ENCODE data around the gene PDE9A.

Gene PDE9A

GRCh38 chr21:42733874-42734273, 80.5 kb downstream of the PDE9A start:
- Histone ChIP-seq H3K27me3 (ENCODE audit: insufficient read depth, poor library complexity, severe bottlenecking) (no peaks in the 10 kb centered on the region), H3K4me3 (replicated peaks; ENCODE audit: insufficient read depth, low read length) (no peak overlapping the region), H3K27ac (replicated peaks) (no peak overlapping the region)
- no peak for DNase-seq (ENCODE audit: low read depth in 1 of 2, low spot score in 1 of 2)
- TF ChIP-seq CTCF (IDR thresholded peaks at IDR 0.05; ENCODE audit: insufficient read depth, low read length) (no peak), POLR2AphosphoS5 (IDR thresholded peaks at IDR 0.05; ENCODE audit: low read depth) (no peak), GABPA (IDR thresholded peaks at IDR 0.05; ENCODE audit: low read depth) (no peak), REST (IDR thresholded peaks at IDR 0.05; ENCODE audit: insufficient replicate concordance, low read depth) (no peak), SPI1 (IDR thresholded peaks at IDR 0.05; ENCODE audit: borderline replicate concordance, low read depth) (no peak)

GRCh38 chr21:42734323-42734971, 81.0 kb downstream of the PDE9A start:
- no peaks in the 10 kb centered on the region for H3K27me3 ChIP-seq (ENCODE audit: insufficient read depth, poor library complexity, severe bottlenecking)

More at GRCh38 chr21:42734323-42734971, 81.0 kb downstream of the PDE9A start:
- TF ChIP-seq SPI1 (IDR thresholded peaks at IDR 0.05; ENCODE audit: borderline replicate concordance, low read depth) = no peak
- TF ChIP-seq REST (IDR thresholded peaks at IDR 0.05; ENCODE audit: insufficient replicate concordance, low read depth) = no peak
- TF ChIP-seq GABPA (IDR thresholded peaks at IDR 0.05; ENCODE audit: low read depth) = no peak
- TF ChIP-seq CTCF (IDR thresholded peaks at IDR 0.05; ENCODE audit: insufficient read depth, low read length) = no peak
- no peak for TF ChIP-seq POLR2AphosphoS5 (IDR thresholded peaks at IDR 0.05; ENCODE audit: low read depth)
- Histone ChIP-seq H3K27ac (replicated peaks) (no peak overlapping the region), H3K4me3 (replicated peaks; ENCODE audit: insufficient read depth, low read length) (no peak overlapping the region)
- DNase-seq (ENCODE audit: low read depth in 1 of 2, low spot score in 1 of 2) = no peak
